ENCODE data around the gene DSCAM.

Gene DSCAM

DNA sequence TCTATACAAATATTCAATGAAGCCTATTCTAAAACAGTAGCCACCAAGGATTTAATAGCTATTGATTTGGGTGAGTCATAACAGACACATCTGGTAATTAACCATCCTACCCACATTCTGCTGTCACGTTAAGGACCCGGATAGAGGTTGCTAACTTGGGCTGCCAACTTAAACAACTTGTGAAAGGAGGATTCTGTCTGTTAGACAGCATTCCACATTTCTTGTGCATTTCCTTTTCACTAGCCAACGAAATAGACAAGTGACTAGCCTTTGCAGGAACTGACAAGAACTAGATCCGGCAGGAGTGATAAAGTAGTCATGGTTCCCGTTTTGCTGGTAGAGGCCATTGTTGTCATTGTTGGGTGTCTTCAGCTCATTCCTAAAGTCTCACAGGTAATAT, 9.5 kb downstream of the DSCAM start:
- DNase-seq (ENCODE audit: low read depth in 2 of 2): no peak

GRCh38 chr21:40835184-40835694, 11.7 kb downstream of the DSCAM start:
- no peak for DNase-seq (ENCODE audit: low read depth in 2 of 2)

DNA sequence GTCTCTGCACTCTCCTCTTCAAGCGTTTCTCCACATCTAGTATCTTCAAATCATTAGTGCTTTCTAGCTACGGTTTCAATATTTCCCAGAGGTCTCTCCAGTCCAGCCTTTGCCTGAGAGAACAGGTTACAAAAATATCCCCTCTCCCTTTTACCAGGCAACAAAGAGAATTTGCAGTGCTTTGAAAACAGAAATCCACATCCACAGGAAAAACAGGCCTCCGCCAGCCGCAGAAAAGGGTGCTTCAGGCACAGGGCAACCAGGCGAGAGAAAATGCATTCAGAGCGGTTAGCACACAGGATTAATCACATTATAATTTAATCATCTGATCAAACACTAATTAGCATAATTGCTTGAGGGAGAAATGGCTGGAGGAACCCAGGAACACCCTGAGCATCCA, 13.8 kb downstream of the DSCAM start:
- no peak for DNase-seq (ENCODE audit: low read depth in 2 of 2)

GRCh38 chr21:40832316-40832715, 14.6 kb downstream of the DSCAM start:
- DNase-seq (ENCODE audit: low read depth in 2 of 2): no peak

- no peak for DNase-seq (ENCODE audit: low read depth in 2 of 2)
Measured at GRCh38 chr21:40830836-40831235, 16.1 kb downstream of the DSCAM start.

GRCh38 chr21:40829791-40830190, 17.2 kb downstream of the DSCAM start:
- no peak for DNase-seq (ENCODE audit: low read depth in 2 of 2)

GRCh38 chr21:40829308-40829707, 17.6 kb downstream of the DSCAM start:
- DNase-seq (ENCODE audit: low read depth in 2 of 2): no peak

GRCh38 chr21:40827509-40827908, 19.4 kb downstream of the DSCAM start:
- DNase-seq (ENCODE audit: low read depth in 2 of 2): no peak

DNA sequence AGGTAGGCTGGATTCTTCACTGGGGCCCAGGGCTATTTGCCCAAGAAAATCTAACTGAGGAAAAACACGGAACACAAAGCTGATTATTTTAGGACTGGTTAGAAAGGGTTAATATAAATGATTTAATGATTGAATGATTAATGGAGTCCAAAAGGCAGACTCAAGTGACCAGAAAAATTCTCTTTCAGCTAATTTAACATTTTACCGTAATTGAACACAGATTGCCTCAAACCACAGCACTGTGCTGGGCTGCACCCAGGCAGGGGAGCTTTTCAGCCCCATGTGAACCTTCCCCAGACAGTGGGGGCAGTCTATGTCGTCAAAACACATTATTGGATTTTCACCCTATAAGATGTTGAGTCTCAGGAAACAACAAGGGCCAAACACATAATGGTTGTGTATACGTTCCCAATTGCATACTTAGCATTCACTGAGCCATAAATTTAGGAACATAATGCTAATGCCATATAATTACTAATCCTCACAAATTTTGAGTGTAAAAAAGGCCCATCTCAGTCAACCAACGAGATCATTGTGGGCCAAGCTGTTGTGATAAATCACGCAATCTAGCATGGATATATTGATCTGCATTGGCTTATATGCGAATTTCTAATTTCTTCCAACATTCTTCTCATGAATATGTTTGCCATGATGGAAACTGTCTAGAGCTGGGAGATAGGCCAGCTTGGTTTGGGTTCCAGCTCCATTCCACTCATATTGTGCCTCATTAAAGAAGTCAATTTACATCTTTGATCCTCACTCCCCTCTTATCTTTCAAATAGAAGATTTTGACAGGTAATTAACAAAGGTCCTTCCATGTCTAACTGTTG, 27.7 kb downstream of the DSCAM start:
- DNase-seq (ENCODE audit: low read depth in 2 of 2): no peak

DNA sequence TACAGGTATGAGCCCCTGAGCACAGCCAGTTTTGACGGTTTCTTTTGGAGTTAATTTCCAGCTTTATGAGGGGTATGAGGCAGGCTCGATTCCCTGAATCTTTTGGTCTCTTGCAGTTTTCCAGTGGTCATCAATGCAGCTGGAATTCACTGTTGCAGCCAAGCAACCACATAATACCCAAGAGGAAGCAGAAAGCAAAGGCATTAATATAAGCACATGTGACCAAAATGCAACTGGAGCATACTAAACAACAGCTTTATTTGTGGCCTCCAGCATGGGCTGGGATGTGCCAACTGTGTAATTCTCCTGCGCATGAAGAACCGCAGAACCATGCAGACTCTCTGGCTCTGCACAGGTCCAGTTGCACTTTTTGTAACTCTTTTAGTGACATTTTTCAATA, 33.0 kb downstream of the DSCAM start:
- DNase-seq (ENCODE audit: low read depth in 2 of 2): no peak

- DNase-seq (ENCODE audit: low read depth in 2 of 2): no peak
Measured at GRCh38 chr21:40809673-40810197, 37.2 kb downstream of the DSCAM start.

- DNase-seq (ENCODE audit: low read depth in 2 of 2): no peak
Measured at GRCh38 chr21:40803101-40803500, 43.9 kb downstream of the DSCAM start.

DNA sequence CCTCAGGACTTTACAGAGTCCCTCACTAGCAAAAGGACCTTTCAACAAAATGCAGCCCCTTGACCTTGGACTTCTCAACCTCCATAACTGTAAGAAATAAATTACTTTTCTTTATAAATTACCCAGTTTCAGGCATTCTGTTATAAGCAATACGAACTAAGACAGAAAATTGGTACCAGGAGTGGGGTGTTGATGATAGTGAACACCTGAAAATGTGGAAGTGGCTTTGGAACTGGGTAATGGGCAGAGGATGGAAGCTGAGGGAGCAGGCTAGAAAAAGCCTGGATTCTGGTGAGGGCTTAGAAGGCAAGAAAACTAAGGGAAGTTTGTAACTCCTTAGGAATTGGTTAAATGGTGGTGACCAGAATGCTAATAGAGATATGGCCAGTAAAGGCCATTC, 46.8 kb downstream of the DSCAM start:
- DNase-seq (ENCODE audit: low read depth in 2 of 2): no peak

GRCh38 chr21:40797891-40798290, 49.1 kb downstream of the DSCAM start:
- no peak for DNase-seq (ENCODE audit: low read depth in 2 of 2)

DNA sequence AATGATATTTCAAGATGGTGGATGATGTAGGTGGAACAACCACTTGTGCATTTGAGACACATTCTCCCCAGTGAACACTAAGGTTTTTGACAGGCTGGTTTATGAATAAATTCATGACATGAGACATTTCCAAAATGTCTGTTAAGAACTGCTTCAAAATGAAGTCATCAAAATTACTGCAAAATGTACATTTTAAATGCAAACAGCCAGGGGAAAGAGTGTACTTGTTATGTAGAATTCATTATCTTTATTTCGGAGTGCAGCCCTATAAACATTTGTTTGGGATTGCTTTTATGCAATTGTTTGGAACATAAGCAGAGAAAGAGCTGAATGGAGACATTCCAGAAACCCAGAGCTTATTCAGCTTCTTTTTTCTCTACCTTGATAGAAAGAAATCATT, 49.5 kb downstream of the DSCAM start:
- no peak for DNase-seq (ENCODE audit: low read depth in 2 of 2)

DNA sequence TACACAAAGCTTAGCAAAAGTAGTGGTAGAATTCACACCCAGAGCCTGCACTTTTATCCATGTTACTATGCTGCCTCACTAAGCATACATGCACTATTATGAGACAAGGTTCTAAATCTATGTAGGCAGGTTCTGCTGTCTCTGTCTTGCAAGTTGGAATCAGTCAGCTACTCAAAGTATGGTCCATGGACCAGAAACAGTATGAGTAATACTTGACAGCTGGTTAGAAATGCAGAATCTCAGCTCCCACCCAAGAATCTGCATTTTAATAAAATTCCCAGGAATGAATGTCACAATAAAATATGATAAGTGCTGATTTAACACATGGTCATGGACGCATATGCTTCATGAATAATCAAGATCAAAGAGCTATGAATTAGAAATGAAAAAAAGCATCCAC, 50.5 kb downstream of the DSCAM start:
- DNase-seq (ENCODE audit: low read depth in 2 of 2): no peak

DNA sequence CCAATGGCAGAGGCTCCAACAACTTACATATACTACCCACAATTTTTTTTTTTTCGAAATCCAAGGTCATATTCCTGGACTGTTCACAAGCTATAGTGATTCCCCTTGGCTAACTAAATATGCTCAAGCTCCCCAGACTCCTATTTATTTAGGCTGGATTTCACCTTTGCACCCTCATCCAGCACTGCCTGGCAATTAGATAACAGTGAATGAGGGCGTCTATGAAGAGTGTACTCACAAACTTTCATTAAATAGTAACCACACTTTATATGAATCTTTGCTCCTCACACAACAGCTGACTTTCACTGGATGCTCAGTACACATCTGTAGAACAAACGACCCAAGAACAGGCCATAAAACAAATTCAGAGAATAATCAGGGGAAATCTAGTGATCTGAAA, 51.6 kb downstream of the DSCAM start:
- no peak for DNase-seq (ENCODE audit: low read depth in 2 of 2)

- DNase-seq (ENCODE audit: low read depth in 2 of 2): no peak
Measured at GRCh38 chr21:40792691-40793456, 54.1 kb downstream of the DSCAM start.

- no peak for DNase-seq (ENCODE audit: low read depth in 2 of 2)
Measured at GRCh38 chr21:40788635-40789034, 58.3 kb downstream of the DSCAM start.

DNA sequence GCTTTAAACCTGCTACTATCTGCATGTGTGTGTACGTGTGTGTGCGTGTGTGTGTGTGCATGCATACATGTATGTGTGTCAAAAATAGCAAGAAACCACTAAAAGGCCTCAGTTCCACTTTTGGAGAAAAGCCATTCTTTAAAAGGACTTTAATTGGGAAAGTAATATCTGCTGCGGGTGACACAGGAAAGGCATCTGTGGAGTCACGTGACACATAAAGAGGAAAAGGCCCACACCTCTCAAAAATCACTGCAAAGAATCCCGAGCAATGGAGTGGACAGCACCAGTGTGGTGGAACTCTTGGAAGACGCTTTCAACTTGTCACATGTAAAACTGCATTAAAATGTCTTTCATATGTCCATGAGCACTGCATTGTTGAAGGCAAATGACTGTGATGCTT, 63.6 kb downstream of the DSCAM start:
- DNase-seq (ENCODE audit: low read depth in 2 of 2): no peak

DNA sequence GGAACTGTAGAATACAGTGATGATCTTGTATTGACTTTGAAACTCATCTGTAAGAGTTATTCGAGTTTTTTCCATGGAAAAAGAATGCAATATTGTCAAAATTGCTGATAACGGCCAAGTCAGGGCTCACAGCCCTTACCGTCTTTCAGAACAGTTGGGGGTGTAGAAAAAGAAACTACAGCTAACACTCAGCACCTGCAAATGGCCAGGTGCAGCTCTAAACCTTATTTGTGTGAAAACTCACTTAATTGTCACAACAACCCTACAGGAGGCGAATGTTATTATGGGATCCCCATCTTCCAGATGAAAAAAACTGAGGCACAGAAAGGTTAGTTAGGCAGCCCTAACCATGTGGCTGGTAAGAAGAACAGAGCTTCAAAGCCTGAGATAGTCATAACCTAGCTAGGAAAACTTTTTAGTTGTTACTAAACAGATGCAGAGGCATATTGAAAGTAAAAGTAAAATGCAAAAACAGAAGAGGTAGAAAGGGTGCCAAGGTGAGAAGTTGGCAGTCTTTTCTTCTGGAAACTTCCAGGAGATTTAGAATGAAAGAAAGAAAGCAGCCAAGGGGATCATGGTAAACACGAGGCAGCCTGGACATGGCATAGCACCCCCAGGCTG, 76.4 kb downstream of the DSCAM start:
- no peak for DNase-seq (ENCODE audit: low read depth in 2 of 2)

- DNase-seq (ENCODE audit: low read depth in 2 of 2): no peak
Measured at GRCh38 chr21:40769231-40769630, 77.7 kb downstream of the DSCAM start.
